HepG2 (cell line): ENCODE results near the gene UQCR11. TPM values are rescaled to one million over a fixed set of nuclear protein-coding genes. Genes with fewer than 3 reads are reported as not detected.

Experiments
- FOXP1 ChIP-seq, 2 experiments: fragments of 450-650 bp in 1 of 2; IDR thresholded peaks; 2 replicates each; pipeline ENCODE4 v1.6.1; 2017 to 2018; ENCODE audit warnings: antibody characterized with exemption in 1 of 2
- MXD4 ChIP-seq: IDR thresholded peaks from 2 replicates; pipeline ENCODE4 v1.6.1; 2016; ENCODE audit warnings: mild to moderate bottlenecking, missing biosample characterization, missing genetic modification reagents
- REXO4 ChIP-seq: sonication (generic); formaldehyde crosslinking; IDR thresholded peaks from 2 replicates; pipeline ENCODE4 v1.8.0; 2022; ENCODE audit warnings: missing genetic modification reagents, mild to moderate bottlenecking, borderline replicate concordance
- SALL1 ChIP-seq: sonication (generic); formaldehyde crosslinking; IDR thresholded peaks from 2 replicates; pipeline ENCODE4 v1.8.0; 2022; ENCODE audit warnings: mild to moderate bottlenecking, missing genetic modification reagents
- TAF1 ChIP-seq: sonication (generic); formaldehyde crosslinking; IDR thresholded peaks from 2 replicates; pipeline ENCODE4 v1.4.0; 2020; ENCODE audit warnings: missing genetic modification reagents
- ZNF224 ChIP-seq: sonication (generic); formaldehyde crosslinking; IDR thresholded peaks from 2 replicates; pipeline ENCODE4 v1.5.0; 2020; ENCODE audit warnings: mild to moderate bottlenecking, missing genetic modification reagents
- ZNF407 ChIP-seq: sonication (generic); formaldehyde crosslinking; IDR thresholded peaks from one replicate; pipeline ENCODE4 v1.5.1; 2020; ENCODE audit warnings: mild to moderate bottlenecking, missing genetic modification reagents; ENCODE audit errors: not compliant biosample characterization
- polyA plus RNA-seq, 8 experiments: library from polyadenylated mRNA; depleted of rRNA in 3 of 8; stranded (reverse) in 7 of 8; unstranded in 1 of 8; fragments of >200 nt; fragmentation: Illumina TruSeq in 4 of 8; extraction: Trizol in 4 of 8; gene quantifications; 2 replicates each; pipeline versions ENCODE4 v1.2.1 to v1.2.3, GENCODE V29; 2011 to 2016; ENCODE audit warnings: low read depth in 4 of 8, missing spikeins in 1 of 8, mixed read lengths in 1 of 8; ENCODE audit not compliant: insufficient read depth in 1 of 8
- total RNA-seq, 5 experiments: library from RNA; depleted of rRNA; stranded (reverse); fragments of >200 nt; fragmentation: Illumina TruSeq; extraction: Trizol; gene quantifications; 2 replicates each; pipeline ENCODE4 v1.2.3, GENCODE V29; 2016; ENCODE audit warnings: low read depth in 1 of 5
- TF ChIP-seq, protein P1 (sequence below), 2 experiments: fragments of 450-650 bp in 1 of 2; sonication (generic) in 1 of 2; formaldehyde crosslinking in 1 of 2; IDR thresholded peaks; 2 replicates each; pipeline versions ENCODE4 v1.6.1 to v1.8.0; 2016 to 2022; ENCODE audit warnings: antibody characterized with exemption in 1 of 2, mild to moderate bottlenecking in 1 of 2, missing genetic modification reagents in 1 of 2
- TF ChIP-seq, protein P2 (sequence below): sonication (generic); formaldehyde crosslinking; IDR thresholded peaks from 2 replicates; pipeline ENCODE4 v1.8.0; 2022; ENCODE audit warnings: missing genetic modification reagents, mild to moderate bottlenecking, borderline replicate concordance

Gene UQCR11
- total and polyA plus RNA-seq, 2 of the 13 experiments (the other 11 are each of a cell fraction or from before 2014, with no cell fraction given): 125 to 214 TPM

DNA sequence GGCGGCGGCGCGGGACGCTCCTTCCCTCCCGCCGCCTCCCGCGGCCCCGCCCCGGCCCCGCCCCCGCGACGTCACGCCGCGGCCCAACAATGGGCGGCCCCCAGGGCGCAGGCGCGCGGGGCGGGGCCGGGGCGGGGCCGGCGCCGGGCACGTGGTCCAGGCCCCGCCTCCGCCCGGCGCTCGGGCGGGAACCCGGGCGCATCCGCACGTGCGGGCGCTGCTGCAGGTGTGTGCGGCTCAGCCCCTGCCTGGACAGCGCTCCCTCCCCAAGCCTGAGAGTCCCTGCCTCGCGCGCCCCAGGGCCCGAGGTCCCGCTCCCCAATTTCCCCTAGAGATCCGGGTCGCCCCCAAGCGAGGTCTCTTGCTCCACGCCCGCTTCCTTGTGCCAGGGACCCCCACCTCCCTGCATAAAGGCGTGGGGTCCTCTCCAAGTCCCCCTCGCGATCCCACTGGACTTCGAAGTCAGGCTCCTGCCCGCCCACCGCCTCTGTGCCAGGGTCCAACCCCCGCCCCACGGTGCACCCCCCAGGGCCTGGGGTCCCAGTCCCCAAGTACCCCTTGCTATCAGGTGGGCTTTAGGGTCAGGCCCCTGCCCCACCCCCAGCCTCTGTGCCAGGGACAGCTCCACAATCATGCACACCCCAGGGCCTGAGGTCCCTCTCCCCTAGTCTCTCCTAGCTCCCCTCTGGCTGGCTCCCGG, 36.8 kb downstream of the UQCR11 start, which contains the start of gene MEX3D (continued):
- TF ChIP-seq, protein P1, sequence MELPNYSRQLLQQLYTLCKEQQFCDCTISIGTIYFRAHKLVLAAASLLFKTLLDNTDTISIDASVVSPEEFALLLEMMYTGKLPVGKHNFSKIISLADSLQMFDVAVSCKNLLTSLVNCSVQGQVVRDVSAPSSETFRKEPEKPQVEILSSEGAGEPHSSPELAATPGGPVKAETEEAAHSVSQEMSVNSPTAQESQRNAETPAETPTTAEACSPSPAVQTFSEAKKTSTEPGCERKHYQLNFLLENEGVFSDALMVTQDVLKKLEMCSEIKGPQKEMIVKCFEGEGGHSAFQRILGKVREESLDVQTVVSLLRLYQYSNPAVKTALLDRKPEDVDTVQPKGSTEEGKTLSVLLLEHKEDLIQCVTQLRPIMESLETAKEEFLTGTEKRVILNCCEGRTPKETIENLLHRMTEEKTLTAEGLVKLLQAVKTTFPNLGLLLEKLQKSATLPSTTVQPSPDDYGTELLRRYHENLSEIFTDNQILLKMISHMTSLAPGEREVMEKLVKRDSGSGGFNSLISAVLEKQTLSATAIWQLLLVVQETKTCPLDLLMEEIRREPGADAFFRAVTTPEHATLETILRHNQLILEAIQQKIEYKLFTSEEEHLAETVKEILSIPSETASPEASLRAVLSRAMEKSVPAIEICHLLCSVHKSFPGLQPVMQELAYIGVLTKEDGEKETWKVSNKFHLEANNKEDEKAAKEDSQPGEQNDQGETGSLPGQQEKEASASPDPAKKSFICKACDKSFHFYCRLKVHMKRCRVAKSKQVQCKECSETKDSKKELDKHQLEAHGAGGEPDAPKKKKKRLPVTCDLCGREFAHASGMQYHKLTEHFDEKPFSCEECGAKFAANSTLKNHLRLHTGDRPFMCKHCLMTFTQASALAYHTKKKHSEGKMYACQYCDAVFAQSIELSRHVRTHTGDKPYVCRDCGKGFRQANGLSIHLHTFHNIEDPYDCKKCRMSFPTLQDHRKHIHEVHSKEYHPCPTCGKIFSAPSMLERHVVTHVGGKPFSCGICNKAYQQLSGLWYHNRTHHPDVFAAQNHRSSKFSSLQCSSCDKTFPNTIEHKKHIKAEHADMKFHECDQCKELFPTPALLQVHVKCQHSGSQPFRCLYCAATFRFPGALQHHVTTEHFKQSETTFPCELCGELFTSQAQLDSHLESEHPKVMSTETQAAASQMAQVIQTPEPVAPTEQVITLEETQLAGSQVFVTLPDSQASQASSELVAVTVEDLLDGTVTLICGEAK (IDR thresholded peaks at IDR 0.05): no peak
- TF ChIP-seq, protein P1 (CRISPR knock-in tag; IDR thresholded peaks at IDR 0.05): peak; percentile 36; the same call in 1 of the 2 replicates
- TF ChIP-seq REXO4 (CRISPR knock-in tag) (0 out of 2 replicates have a peak, but pooled peaks have one; percentile 59), ZNF407 (CRISPR knock-in tag) (no peak), TAF1 (peak; percentile 25; the same call in 1 of the 2 replicates), ZNF224 (0 out of 2 replicates have a peak, but pooled peaks have one; percentile 39), SALL1 (CRISPR knock-in tag) (peak; percentile 81), FOXP1 (IDR thresholded peaks at IDR 0.05) (no peak), FOXP1 (CRISPR knock-in tag; IDR thresholded peaks at IDR 0.05) (no peak), MXD4 (0 out of 2 replicates have a peak, but pooled peaks have one; percentile 49)
- TF ChIP-seq, protein P2, sequence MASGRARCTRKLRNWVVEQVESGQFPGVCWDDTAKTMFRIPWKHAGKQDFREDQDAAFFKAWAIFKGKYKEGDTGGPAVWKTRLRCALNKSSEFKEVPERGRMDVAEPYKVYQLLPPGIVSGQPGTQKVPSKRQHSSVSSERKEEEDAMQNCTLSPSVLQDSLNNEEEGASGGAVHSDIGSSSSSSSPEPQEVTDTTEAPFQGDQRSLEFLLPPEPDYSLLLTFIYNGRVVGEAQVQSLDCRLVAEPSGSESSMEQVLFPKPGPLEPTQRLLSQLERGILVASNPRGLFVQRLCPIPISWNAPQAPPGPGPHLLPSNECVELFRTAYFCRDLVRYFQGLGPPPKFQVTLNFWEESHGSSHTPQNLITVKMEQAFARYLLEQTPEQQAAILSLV (CRISPR knock-in tag): peak; percentile 86; the same call in 1 of the 2 replicates
